HG03097 (cell line): Measurements from ENCODE around the gene MT2A.
A peak's percentile ranks its signal among the peaks of the same experiment; 100 is the strongest.
"Not testable (repeated sequence)": the region's sequence is repeated elsewhere in the genome, so short reads cannot be mapped to it uniquely, and the experiment has no call there.

Experiments used
- ATAC-seq: cut with Tn5 transposase; IDR thresholded peaks from one replicate; pipeline ENCODE4 v1.9.1; 2021; ENCODE audit not compliant: unreplicated experiment, low FRiP score

MT2A gene

DNA sequence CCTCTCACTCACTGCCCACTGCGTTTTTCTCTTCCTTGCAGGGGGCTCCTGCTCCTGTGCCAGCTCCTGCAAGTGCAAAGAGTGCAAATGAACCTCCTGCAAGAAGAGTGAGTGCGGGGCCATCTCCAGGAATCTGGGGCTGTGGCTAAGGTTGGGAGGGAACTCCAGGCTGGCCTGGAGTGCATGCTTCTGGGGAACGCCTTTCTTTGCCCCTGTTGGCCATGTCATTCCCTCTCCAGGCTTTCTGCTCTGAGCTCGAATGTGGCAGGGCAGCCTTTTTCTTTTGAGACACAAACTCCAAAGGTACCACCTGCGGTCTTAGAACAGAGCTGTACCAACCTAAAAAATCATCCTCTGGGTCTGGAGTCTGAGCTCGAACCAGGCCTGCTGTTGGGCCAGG, 9.8 kb downstream of the MT2A start:
- ATAC-seq: no peak

DNA sequence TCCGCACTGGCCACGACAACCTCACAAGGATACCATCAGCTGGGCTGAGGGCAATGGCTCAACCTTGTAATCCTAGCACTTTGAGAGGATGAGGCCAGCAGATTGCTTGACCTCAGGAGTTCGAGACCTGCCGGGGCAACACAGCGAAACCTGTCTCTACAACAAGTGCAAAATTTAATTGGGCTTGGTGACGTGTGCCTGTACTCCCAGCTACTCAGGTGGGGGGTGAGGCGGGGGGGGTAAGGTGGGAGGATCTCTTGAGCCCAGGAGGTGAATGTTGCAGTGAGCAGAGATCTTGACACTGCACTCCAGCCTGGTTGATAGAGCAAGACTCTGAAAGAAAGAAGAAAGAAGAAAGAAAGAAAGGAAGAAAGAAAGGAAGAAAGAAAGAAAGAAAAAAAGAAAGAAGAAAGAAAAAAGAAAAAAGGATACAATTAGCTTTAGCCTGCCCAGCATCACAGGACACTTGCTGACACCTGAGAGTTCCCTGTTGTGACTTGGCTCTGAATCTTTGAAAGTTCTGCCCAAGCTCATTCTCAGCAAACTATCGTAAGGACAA, 12.0 kb downstream of the MT2A start:
- ATAC-seq: no peak

DNA sequence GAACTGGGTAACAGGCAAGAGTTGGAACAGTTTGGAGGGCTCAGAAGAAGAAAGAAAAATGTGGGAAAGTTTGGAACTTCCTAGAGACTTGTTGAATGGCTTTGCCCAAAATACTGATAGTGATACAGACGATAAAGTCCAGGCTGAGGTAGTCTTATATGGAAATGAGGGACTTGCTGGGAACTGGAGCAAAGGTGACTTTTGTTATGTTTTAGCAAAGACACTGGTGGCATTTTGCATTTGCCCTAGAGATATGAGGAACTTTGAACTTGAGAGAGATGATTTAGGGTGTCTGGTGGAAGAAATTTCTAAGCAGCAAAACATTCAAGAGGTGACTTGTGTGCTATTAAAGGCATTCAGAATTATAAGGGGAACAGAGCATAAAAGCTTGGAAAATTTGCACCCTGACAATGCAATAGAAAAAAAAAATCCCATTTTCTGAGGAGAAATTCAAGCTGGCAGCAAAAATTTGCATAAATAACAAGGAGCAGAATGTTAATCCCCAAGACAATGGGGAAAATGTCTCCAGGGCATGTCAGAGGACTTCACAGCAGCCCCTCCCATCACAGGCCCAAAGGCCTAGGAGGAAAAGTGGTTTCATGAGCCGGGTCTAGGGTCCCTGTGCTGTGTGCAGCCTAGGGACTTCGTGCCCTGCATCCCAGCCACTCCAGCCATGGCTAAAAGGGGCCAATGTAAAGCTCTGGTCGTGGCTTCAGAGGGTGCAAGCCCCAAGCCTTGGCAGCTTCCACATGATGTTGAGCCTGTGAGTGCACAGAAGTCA, 13.5 kb downstream of the MT2A start:
- ATAC-seq: not testable (repeated sequence)

DNA sequence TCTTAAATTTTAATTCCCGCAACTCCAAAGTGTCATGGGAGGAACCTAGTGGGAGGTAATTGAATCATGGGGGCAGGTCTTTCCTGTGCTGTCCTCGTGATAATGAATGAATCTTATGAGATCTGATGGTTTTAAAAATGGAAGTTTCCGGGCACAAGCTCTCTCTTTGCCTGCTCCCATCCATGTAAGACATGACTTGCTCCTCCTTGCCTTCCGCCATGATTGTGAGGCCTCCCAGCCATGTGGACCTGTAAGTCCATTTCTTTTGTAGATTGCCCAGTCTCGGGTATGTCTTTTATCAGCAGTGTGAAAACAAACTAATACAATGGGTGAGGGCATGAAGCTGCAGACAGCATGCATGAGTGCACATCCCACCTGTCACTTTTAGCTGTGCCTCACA, 14.8 kb downstream of the MT2A start:
- ATAC-seq: not testable (repeated sequence)

DNA sequence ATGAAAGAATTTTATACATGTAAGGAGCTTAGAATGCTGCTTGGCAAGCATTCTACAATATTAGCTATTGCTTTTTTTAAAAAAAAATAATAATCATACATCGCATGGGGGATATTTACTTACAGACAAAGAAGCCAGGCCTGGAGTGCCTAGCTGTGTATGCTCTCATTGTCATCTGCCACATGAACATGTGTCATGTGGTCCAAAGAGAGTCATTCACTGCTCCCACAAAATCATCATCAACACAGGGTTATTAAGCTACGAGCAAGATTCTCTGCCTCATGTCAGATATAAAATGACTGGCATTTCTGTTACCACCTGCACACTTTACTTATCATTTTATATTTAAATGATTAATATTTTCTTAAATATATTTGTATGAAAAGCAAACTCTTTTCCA, 15.3 kb downstream of the MT2A start:
- ATAC-seq: no peak

DNA sequence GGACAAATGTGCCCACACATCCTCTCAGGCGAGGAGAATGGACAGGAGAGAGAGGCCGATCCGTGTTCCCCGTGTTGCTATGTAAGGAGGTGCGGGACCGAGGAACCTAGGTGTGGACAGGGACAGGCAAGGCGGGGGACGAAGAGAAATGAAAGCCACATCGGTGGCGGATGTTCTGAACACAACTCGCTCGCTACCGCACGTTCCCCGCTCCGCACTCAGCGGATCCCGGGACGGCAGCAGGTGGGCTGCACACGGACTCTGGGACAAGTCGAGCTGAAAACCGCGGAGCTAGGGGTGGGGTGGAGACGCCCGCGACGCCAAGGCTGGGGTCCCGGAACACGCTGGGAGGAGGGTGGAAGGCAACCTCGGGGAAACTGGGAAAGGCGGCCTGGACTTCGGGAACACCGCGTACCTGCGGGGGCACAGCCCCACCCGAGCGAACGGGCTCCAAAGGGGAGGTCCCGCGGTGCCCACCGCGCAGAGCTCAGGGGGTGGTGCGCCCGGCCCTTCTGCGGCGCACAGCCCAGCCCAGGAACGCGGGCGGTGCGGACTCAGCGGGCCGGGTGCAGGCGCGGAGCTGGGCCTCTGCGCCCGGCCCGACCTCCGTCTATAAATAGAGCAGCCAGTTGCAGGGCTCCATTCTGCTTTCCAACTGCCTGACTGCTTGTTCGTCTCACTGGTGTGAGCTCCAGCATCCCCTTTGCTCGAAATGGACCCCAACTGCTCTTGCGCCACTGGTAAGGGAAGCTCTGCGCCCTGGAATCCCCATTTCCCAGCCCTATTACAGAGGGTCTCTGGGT, 17.0 kb downstream of the MT2A start, which contains the start of gene MT1E:
Gene MT1E, plus strand, starts transcription at position 642 of the 803 bp plus-strand sequence. Its CDS starts 71 bp downstream, at position 713.
- ATAC-seq: peak; percentile 49

DNA sequence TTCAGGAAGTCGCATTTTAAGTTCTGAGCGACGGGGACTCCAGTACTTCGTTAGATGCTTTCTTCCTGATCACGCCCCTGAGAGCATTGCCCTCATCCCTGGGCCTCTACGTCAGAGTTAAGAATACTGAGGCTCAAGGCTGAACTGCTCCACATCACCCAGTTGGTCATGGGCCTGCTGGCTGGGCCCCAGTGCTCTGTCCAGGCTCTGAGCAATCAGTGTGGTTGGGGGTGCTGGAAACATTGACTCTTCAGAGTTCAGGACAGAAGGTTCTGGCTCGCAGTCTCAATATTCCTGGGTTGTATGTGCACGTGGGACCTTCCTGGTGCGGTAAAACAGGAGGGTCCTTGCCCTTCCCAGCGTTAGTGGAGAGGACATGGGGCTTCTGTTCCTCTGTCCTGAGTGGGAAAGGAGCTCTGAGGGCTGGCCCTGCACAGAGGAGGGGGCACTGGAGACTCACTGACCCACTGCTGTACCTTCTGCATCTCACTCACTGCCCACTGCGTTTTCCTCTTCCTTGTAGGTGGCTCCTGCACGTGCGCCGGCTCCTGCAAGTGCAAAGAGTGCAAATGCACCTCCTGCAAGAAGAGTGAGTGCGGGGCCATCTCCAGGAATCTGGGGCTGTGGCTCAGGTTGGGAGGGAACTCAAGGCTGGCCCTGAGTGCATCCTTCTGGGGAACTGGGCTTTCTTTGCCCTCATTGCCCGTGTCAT, 17.7 kb downstream of the MT2A start:
- no peak for ATAC-seq

DNA sequence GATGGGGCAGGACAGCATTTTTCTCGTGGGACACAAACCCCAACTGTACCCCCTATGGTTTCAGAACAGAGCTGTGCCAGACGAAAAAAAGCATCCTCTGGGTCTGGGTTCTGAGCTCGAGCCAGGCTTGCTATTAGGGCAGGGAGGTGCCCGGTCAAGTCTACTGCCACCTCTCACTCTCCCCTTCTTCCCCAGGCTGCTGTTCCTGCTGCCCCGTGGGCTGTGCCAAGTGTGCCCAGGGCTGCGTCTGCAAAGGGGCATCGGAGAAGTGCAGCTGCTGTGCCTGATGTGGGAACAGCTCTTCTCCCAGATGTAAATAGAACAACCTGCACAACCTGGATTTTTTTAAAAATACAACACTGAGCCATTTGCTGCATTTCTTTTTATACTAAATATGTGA, 18.3 kb downstream of the MT2A start:
- ATAC-seq: no peak

DNA sequence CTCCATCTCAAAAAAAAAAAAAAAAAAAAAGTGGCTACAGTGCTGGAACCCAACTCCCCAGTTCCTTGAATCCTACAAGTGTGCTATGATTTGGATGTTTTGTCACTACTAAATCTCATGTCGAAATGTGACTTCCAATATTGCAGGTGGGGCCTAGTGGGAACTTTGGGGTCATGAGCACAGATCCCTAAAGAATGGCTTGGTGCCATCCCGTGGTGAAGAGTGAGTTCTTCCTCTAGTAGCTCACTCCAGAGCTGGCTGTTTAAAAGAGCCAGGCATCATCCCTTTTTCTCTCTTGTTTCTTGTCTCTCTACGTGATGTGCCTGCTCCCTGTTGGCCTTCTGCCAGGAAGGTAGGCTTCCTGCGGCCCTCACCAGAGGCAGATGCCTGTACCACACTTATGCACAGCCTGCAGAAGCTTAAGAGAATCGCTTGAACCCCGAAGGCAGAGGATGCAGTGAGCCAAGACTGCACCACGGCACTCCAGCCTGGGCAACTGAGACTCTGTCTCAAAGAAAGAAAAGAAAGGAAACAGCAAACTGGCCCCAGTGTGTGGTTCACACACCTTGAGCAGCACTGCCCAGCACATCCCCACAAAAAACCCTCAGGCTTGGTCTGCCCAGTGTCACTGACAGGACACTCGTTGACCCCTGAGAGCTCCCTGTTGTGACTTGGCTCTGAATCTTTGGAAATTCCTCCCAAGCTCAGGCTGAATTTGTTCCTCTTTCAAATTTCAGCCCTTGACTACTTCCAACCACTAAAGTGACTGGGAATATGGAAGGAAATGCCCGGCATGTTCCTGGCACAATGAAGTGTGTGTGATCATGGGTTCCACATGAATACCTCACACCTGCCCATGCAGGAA, 20.3 kb downstream of the MT2A start:
- ATAC-seq: no peak

DNA sequence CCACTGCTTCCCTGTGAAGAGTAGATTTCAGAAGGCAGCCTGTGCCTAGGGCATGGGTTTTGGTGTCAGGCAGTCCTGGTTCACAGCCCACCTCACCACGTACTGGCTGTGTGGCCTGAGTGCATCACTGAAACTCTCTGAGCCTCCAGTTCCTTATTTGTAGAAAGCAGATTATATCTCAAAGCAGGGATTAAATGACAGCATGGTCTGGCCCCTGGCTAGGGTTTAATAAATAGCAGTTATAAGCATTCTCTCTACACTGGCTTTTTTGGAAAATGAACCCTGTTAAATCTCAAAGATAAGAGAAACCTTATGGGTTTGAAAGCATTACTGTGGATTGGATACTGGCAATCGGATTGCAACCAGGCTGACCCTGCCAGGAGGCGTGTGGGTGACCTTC, 21.1 kb downstream of the MT2A start:
- no peak for ATAC-seq

DNA sequence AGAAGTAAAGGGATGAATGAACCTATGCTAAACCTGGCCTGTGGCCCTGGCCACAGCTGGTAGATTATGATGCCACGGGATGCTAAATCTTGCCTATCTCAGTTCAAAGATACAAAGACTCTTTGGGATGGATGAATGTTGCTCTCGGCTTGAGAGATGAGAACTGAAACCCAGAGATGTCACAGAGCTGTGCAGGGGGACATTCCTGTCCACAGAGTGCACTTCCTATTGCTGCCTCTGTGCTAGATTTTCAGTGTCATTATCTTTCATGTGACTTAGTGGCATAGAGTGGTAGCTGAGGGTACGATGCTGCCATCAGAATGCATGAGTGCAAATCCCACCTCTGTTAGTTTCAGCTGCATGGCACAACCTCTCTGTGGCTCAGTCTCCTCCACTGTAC, 21.8 kb downstream of the MT2A start:
- ATAC-seq: peak; percentile 72

DNA sequence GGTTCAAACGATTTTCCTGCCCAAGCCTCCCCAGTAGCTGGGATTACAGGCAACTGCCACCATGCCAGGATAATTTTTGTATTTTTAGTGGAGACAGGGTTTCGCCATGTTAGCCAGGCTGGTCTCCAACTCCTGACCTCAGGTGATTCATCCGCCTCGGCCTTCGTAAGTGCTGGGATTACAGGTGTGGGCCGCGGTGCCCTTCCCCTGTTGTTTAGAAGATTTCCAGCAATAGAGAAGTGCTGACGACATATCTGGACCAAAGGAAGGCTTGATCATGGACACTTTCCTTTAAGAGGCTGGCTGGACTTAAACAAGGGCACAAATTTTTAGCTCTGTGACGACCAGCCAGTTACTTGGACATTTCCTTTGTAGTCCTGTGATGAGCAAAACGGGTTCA, 22.8 kb downstream of the MT2A start:
- no peak for ATAC-seq

DNA sequence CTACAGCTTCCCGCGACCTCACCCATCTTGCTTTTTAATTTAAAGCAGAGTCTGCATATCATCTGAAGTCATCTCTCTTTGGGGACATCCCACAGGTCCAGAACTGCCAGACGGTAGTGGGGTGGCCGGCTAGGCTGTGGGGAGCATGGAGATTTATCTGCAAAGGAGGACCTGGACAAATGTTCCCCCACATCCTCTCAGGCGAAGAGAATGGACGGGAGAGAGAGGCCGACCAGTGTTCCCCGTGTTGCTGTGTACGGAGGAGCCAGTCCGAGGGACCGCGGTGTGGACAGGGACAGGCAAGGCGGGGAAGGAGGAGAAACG, 23.4 kb downstream of the MT2A start:
- no peak for ATAC-seq

DNA sequence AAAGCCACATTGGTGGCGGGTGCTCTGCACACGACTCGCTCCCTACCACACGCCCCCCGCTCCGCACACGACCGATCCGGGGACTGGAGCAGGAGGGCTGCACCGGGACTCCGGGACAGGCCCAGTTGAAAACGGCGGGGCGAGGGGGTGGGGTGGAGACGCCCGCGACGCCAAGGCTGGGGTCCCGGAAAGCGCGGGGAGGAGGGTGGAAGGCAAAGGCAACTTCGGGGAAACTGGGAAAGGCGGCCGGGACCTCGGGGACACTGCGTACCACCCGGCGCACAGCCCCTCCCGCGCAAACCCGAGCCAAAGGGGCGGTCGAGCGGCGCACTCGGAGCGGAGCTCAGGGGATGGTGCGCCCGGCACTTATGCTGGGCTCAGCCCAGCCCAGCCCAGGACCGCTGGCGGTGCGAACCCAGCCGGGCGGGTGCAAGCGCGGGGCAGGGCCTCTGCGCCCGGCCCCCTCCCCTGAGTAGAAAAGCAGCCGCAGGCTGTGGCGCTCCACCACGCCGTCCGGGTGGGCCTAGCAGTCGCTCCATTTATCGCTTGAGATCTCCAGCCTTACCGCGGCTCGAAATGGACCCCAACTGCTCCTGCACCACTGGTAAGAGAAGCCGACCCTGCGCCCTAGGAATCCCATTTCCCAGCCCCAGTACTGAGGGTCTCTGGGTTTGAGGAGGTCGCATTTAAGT, 23.9 kb downstream of the MT2A start, which contains the start of gene MT1M:
Gene MT1M, plus strand, starts transcription at position 504 of the 692 bp plus-strand sequence. Its CDS starts 73 bp downstream, at position 577.
- ATAC-seq: no peak

DNA sequence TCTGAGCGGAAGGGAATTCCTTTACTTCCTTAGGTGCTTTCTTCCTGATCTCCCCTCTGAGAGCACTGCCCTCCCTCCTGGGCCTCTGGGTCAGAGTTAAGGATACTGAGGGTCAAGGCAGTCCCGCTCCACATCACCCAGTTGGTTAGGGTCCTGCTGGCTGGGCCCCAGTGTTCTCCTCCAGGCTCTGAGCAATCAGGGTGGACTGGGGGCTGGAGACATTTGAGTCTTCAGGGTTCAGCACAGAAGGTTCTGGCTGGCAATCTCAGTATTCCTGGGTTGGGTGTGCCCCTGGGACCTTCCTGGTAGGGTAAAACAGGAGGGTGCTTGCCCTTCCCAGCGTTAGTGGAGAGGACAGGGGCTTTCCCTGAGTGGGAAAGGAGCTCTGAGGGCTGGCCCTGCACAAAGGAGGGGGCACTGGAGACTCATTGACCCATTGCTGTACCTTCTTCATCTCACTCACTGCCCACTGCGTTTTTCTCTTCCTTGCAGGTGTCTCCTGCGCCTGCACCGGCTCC, 24.5 kb downstream of the MT2A start:
- ATAC-seq: no peak

DNA sequence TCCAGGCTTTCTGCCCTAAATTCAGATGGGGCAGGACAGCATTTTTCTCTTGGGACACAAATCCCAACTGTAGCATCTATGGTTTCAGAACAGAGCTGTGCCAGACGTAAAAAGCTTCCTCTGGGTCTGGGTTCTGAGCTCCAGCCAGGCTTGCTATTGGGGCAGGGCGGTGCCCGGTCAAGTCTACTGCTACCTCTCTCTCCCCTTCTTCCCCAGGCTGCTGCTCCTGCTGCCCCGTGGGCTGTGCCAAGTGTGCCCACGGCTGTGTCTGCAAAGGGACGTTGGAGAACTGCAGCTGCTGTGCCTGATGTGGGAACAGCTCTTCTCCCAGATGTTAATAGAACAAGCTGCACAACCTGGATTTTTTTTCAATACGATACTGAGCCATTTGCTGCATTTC, 25.2 kb downstream of the MT2A start:
- no peak for ATAC-seq

DNA sequence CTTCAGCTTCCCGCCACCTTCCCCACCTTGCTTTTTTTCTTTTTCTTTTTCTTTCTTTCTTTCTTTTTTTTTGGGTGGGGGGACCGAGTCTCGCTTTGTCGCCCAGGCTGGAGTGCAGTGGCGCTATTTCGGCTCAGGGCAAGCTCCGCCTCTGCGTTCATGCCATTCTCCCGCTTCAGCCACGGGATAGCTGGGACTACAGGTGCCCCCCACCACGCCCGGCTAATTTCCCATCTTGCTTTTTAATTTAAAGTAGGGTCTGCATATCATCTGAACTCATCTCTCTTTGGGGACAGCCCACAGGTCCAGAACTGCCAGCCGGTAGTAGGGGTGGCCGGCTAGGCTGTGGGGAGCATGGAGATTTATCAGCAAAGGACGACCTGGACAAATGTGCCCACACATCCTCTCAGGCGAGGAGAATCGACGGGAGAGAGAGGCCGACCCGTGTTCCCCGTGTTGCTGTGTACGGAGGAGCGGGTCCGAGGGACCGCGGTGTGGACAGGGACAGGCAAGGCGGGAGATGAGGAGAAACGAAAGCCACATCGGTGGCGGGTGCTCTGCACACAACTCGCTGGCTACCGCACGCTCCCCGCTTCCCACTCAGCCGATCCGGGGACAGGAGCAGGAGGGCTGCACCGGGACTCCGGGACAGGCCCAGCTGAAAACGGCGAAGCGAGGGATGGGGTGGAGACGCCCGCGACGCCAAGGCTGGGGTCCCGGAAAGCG, 26.5 kb downstream of the MT2A start:
- ATAC-seq: no peak

DNA sequence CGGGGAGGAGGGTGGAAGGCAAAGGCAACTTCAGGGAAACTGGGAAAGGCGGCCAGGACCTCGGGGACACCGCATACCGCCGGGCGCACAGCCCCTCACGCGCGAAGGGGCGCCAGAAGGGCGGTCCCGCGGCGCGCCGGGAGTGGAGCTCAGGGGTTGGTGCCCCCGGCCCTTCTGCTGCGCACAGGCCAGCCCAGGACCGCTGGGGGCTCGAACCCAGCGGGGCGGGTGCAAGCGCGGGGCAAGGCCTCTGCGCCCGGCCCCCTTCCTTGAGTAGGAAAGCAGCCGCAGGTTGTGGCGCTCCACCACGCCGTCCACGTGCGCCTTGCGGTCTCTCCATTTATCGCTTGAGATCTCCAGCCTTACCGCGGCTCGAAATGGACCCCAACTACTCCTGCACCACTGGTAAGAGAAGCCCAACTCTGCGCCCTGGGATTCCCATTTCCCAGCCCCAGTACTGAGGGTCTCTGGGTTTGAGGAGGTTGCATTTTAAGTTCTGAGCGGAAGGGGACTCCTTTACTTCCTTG, 27.1 kb downstream of the MT2A start:
- ATAC-seq: no peak
